ENCODE data around the gene TEKT5. TPM values are rescaled to one million over a fixed set of nuclear protein-coding genes. Genes with fewer than 3 reads are reported as not detected.

Gene TEKT5
- total RNA-seq, 1 donor from 2014 or later: not detected

DNA sequence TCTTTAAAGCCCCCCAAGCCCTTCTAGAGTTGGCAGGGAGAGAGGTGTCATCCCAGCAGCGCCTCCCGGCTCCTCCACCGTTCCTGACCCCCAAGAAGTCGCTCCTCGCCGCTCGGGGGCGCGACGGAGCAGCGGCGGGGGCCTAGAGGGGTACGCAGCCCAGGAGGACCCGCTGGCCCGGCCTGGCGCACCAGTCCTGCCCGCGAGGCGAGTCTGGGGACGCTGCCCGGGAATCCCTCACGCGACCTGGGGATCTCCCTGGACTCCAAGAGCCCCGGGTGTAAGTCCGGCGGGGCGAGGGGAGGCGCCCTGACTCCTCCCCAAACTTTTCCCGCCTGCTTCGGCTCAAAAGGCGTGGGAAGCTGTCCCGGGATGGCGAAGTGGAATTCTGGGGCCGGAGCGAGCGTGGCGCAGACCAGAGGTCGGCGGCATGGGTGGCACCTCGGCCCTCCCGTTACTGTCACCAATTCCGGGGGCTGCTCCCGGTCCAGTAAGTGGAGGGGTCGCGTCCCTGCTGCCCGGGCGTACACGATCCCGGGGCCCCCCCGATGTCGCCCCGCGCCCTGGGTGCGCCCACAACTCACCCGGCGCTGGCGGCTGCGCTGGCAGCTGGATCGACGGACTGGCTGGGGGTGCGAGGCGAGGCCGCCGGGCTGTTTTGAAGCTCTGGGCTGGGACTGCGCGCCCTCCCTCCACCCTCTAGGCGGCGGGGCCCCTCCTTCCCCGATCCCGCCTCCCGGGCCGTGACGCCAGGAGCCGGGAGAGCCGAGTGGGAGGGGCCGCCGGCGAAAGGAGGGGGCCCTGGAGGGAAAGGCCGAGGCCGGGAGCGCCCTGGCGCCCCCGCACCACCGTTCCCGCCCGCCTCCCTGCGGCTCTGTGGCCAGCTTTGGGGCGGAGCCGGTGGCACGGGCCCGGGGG lies 114.5 kb downstream of the TEKT5 start, which contains the start of gene EMP2:
Gene EMP2, minus strand, starts transcription at position 634 of the 918 bp plus-strand sequence. CDS start 32,981 bp downstream, outside the sequence.
- peak; percentile 92 for DNase-seq (ENCODE audit: low spot score)

DNA sequence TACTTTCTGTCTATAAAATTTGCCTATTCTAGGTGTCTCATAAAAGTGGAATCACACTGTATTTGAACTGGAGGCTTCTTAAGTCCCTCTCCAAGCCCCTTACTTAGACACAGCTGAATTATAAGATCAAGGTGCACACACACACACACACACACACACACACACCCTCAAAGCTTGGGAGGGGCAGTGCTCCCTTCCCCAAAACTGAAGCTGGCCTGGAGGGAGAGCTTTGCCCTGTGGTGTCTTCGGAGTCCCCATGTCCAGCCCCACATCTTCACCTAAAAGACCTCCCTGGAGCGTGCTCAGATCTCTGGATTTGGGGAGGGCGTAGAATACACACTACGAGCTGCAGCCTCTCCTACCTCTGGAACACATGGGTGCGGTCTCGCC lies 115.2 kb downstream of the TEKT5 start:
- DNase-seq (ENCODE audit: low spot score): no peak

DNA sequence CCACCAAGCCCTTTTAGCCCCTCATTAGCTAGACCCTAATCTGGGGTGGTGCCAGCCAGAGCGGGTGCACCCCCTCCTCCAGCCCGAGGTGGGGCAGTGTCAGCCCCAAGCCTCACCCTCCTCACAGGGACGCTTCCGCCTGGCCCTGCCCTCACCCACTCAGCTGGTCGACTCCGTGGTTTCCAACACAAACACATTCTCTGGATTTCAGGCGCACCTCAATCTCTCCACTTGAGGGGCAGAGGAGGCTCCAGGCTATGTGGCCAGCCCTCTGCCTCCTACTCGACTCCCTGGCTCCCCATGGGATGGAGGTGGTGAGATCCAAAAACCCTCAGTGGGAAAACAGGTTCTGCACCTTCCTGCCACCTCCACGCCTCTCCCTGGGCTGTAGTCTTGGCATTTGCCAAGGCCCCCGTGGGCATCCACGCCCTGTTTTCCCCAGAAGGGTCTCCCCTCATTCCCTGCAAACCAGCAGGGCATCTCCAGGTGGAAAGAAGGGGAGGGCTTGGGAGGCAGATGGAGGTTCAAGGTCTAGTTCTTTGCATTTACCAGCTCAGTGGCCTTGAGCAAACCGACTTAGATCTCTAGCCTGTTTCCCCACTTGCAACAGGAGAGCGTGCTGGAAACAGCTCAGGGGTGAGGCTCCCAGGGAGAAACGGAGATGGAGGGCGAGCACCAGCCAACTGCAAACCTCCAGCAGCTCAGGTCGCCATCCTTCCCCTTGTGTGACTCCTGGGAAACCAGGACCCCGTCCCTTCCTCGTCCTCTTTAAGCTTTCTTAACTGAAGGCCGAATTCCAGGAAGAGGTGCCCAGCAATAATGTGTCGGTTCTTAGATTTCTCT lies 116.0 kb downstream of the TEKT5 start:
- DNase-seq (ENCODE audit: low spot score): no peak

Other genes with a start within 250 kb of the TEKT5 start
- 27.0 TPM for gene EMP2, start 114.3 kb downstream of the TEKT5 start, total RNA-seq (ENCODE audit: insufficient read depth, low replicate concordance)
- gene NUBP1, start 48.9 kb upstream of the TEKT5 start, total RNA-seq (ENCODE audit: insufficient read depth, low replicate concordance): 19.7 TPM
- gene TVP23A, start 123.9 kb upstream of the TEKT5 start, total RNA-seq (ENCODE audit: insufficient read depth, low replicate concordance): 4.3 TPM
- 11.1 TPM for gene CIITA, start 182.3 kb upstream of the TEKT5 start, total RNA-seq (ENCODE audit: insufficient read depth, low replicate concordance)
- 17.6 TPM for gene DEXI, start 247.5 kb upstream of the TEKT5 start, total RNA-seq (ENCODE audit: insufficient read depth, low replicate concordance)
- gene CLEC16A, start 249.6 kb upstream of the TEKT5 start, total RNA-seq (ENCODE audit: insufficient read depth, low replicate concordance): 25.8 TPM

Measured in umbilical cord (tissue), 2 donors.